Lower leg skin (tissue), 3 donors: ENCODE data around the gene DOCK3.

Experiments
- POLR2A ChIP-seq, 2 donors: fragments of 450-650 bp; IDR thresholded peaks; one replicate each; pipeline ENCODE4 v1.6.1; 2016 to 2017; ENCODE audit warnings: antibody characterized with exemption in 2 of 2, mild to moderate bottlenecking in 1 of 2, moderate library complexity in 1 of 2
- TF ChIP-seq, protein P1 (sequence below), 3 donors: fragments of 450-650 bp; IDR thresholded peaks; one replicate each; pipeline ENCODE4 v1.5.1; 2016; ENCODE audit warnings: antibody characterized with exemption in 3 of 3, mild to moderate bottlenecking in 3 of 3, moderate library complexity in 2 of 3

DNA sequence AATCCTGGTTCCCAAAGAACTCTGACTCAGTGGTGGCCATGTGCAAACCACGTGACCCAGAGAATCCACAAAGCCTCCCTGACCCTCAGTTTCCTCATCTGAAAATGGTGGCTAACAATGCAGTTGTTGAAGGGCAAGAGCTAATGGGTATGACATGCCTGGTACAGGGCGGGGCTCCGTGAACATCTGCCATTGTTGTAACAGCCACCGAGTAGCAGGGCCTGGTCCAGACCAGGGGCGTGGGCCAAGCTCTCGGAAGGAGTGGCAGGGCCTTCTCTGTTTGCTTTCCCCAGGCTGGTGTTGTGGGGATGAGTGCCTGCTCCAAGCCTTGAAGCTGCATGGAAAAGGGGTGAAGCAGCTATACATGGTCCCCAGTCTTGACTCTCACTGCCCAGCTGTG lies 44.3 kb upstream of the DOCK3 start:
- TF ChIP-seq, protein P1, sequence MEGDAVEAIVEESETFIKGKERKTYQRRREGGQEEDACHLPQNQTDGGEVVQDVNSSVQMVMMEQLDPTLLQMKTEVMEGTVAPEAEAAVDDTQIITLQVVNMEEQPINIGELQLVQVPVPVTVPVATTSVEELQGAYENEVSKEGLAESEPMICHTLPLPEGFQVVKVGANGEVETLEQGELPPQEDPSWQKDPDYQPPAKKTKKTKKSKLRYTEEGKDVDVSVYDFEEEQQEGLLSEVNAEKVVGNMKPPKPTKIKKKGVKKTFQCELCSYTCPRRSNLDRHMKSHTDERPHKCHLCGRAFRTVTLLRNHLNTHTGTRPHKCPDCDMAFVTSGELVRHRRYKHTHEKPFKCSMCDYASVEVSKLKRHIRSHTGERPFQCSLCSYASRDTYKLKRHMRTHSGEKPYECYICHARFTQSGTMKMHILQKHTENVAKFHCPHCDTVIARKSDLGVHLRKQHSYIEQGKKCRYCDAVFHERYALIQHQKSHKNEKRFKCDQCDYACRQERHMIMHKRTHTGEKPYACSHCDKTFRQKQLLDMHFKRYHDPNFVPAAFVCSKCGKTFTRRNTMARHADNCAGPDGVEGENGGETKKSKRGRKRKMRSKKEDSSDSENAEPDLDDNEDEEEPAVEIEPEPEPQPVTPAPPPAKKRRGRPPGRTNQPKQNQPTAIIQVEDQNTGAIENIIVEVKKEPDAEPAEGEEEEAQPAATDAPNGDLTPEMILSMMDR (IDR thresholded peaks at IDR 0.05), result no peak
- TF ChIP-seq POLR2A (IDR thresholded peaks at IDR 0.05), result no peak
